ENCODE results near the gene ITPKA.

DNA sequence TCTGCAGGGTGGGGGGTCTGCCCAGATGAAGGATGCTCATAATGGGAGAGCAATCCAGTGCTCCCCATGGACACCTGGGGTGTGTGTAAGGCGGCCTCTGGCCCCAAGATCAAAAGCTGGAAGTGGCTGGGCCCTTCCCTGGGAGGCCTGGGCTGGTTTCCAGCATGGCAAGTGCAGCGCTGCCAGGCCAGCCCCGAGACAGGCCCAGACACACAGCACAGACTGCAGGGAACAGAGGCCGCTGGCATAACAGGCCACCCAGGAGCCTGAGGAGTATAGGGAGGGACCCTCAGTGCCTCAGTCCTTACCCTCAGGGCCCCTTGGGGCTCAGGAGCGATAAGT is 10.0 kb downstream of the ITPKA start:
- TF ChIP-seq CTCF (conservative IDR thresholded peaks at IDR 0.05; ENCODE audit: low read depth, low read length) = no peak
- no peak for TF ChIP-seq EZH2 (IDR thresholded peaks at IDR 0.05; ENCODE audit: borderline replicate concordance, low read depth, low read length, poor library complexity, severe bottlenecking)
